MCF 10A (cell line): Measurements from ENCODE around the gene SKOR1. TPM values are rescaled to one million over a fixed set of nuclear protein-coding genes. Genes with fewer than 3 reads are reported as not detected.

Experiments
- BruUV-seq: library from RNA; stranded (reverse); fragments of 400-500 nt; replicated peaks from 2 replicates; lab custom pipeline; 2021; lab: Mats Ljungman, UMichigan
- CTCF ChIA-PET: fragments of 300-600 bp; sonication (Branson Sonifier 250); formaldehyde crosslinking; extraction: SDS; loops from one replicate; lab custom pipeline; 2021; ENCODE audit warnings: antibody characterized with exemption, inconsistent platforms; lab: Yijun Ruan, JAX
- POLR2A ChIA-PET: fragments of 300-600, 350-650 bp; sonication (Branson Sonifier 250); formaldehyde crosslinking; extraction: SDS; loops from one replicate; lab custom pipeline; 2020; ENCODE audit warnings: antibody characterized with exemption, inconsistent platforms; lab: Yijun Ruan, JAX
- DNase-seq: peaks from one replicate; pipeline ENCODE4 v3.0.0-alpha.2; 2018; ENCODE audit not compliant: unreplicated experiment
- H3K27ac Mint-ChIP-seq: one replicate; pipeline ENCODE4 v1.8.0; 2022; ENCODE audit warnings: mild to moderate bottlenecking, low read depth, mixed read lengths; ENCODE audit not compliant: unreplicated experiment
- H3K27me3 Mint-ChIP-seq: one replicate; pipeline ENCODE4 v1.8.0; 2022; ENCODE audit warnings: mixed read lengths; ENCODE audit not compliant: insufficient read depth, unreplicated experiment
- H3K36me3 Mint-ChIP-seq: one replicate; pipeline ENCODE4 v1.8.0; 2022; ENCODE audit warnings: mild to moderate bottlenecking, moderate library complexity, mixed read lengths; ENCODE audit not compliant: insufficient read depth, unreplicated experiment
- H3K4me1 Mint-ChIP-seq: one replicate; pipeline ENCODE4 v1.8.0; 2022; ENCODE audit warnings: mixed read lengths; ENCODE audit not compliant: insufficient read depth, unreplicated experiment
- H3K4me3 Mint-ChIP-seq: one replicate; pipeline ENCODE4 v1.8.0; 2022; ENCODE audit warnings: mild to moderate bottlenecking, moderate library complexity, mixed read lengths; ENCODE audit not compliant: unreplicated experiment
- H3K9me3 Mint-ChIP-seq: one replicate; pipeline ENCODE4 v1.8.0; 2022; ENCODE audit warnings: mixed read lengths; ENCODE audit not compliant: unreplicated experiment
- CTCF ChIP-seq: fragments of 200-600 bp; IDR thresholded peaks from one replicate; pipeline ENCODE4 v1.8.0; 2022; ENCODE audit warnings: antibody characterized with exemption, mild to moderate bottlenecking; ENCODE audit not compliant: unreplicated experiment
- intact Hi-C: fragments of 100-400 bp; cut with micrococcal nuclease; formaldehyde crosslinking; loops from 2 replicates; pipeline ENCODE4 v1.14.1; 2022
- total RNA-seq: library from RNA; stranded (reverse); gene quantifications from 2 replicates; pipeline ENCODE4 v1.2.3, GENCODE V29; 2022

The SKOR1 gene
- total RNA-seq, 1 experiment from 2014 or later = 0.07 TPM

GRCh38 chr15:67824197-67824968, 926 bp upstream of the SKOR1 start:
- Mint-ChIP-seq H3K4me3 (no peak overlapping the region), H3K36me3 (no peaks in the 10 kb centered on the region), H3K9me3 (no peaks in the 10 kb centered on the region), H3K27ac (no peak overlapping the region), H3K4me1 (peaks cover 12% of the 10 kb centered on the region), H3K27me3 (peaks cover 64% of the 10 kb centered on the region)
- intact Hi-C loops = no loop called here
- no TSS peak for BruUV-seq
- ChIA-PET CTCF (interaction anchor here (0.6 to 1.6 kb wide), 5 partner anchors 9 to 439 kb away, joined by 3 to 5 read pairs (median 3); no protein-coding TSS in a partner anchor), POLR2A (interaction anchor here (0.6 kb wide), 1 partner anchor 131 kb away, joined by 4 read pairs; no protein-coding TSS in a partner anchor)
- TF ChIP-seq CTCF = no peak
- DNase-seq = no peak

GRCh38 chr15:67825881-67826716, 790 bp downstream of the SKOR1 start:
- intact Hi-C loops = no loop called here
- no peak overlapping the region for H3K4me3 Mint-ChIP-seq
- H3K27me3 Mint-ChIP-seq = peaks cover 54% of the 10 kb centered on the region
- H3K9me3 Mint-ChIP-seq = no peaks in the 10 kb centered on the region
- TF ChIP-seq CTCF = no peak
- H3K36me3 Mint-ChIP-seq = no peaks in the 10 kb centered on the region
- peaks cover 12% of the 10 kb centered on the region for H3K4me1 Mint-ChIP-seq
- POLR2A ChIA-PET = no interaction called here
- no peak overlapping the region for H3K27ac Mint-ChIP-seq
- no peak for DNase-seq
- BruUV-seq = no TSS peak
- CTCF ChIA-PET = no interaction called here

GRCh38 chr15:67826717-67827561, 1.6 kb downstream of the SKOR1 start:
- TF ChIP-seq CTCF = no peak
- ChIA-PET POLR2A (no interaction called here), CTCF (no interaction called here)
- Mint-ChIP-seq H3K9me3 (no peaks in the 10 kb centered on the region), H3K27me3 (peaks cover 45% of the 10 kb centered on the region), H3K36me3 (no peaks in the 10 kb centered on the region), H3K27ac (no peak overlapping the region), H3K4me1 (peaks cover 7% of the 10 kb centered on the region), H3K4me3 (no peak overlapping the region)
- intact Hi-C loops = no loop called here
- no peak for DNase-seq
- no TSS peak for BruUV-seq
